ENCODE measurements around the gene ACSL3.

GRCh38 chr2:222893716-222894115 lies 32.9 kb downstream of the ACSL3 start:
- TF ChIP-seq POLR2AphosphoS5 (IDR thresholded peaks at IDR 0.05) (no peak), CTCF (IDR thresholded peaks at IDR 0.05) (no peak)
